Natural killer cell (primary cell): ENCODE data around the gene MZF1. TPM values are rescaled to one million over a fixed set of nuclear protein-coding genes. Genes with fewer than 3 reads are reported as not detected.

ENCODE experiments used
- ATAC-seq, 3 donors: fragments of 150-1000 bp in 2 of 3; fragments of 200-7000 bp in 1 of 3; cut with Tn5 transposase; 1 replicate in 1 of 3; 2 replicates in 2 of 3; pipeline ENCODE4 v1.10.0; 2021; ENCODE audit warnings: mild to moderate bottlenecking in 2 of 3, moderate library complexity in 2 of 3
- DNase-seq, 2 donors: peaks; one replicate each; pipeline versions ENCODE4 v3.0.0 to v3.0.0-alpha.2; 2013 to 2021; ENCODE audit warnings: mixed read lengths in 1 of 2
- H3K27ac ChIP-seq: one replicate; pipeline ENCODE4 v1.5.1; 2013; ENCODE audit warnings: mild to moderate bottlenecking, low read length
- H3K27me3 ChIP-seq: one replicate; pipeline ENCODE4 v1.6.1; 2013; ENCODE audit warnings: low read length; ENCODE audit not compliant: control insufficient read depth, insufficient read depth
- H3K36me3 ChIP-seq: one replicate; pipeline ENCODE4 v1.6.1; 2013; ENCODE audit warnings: low read length; ENCODE audit not compliant: control insufficient read depth, insufficient read depth
- H3K4me1 ChIP-seq: one replicate; pipeline ENCODE4 v1.6.1; 2013; ENCODE audit warnings: low read length; ENCODE audit not compliant: control insufficient read depth, insufficient read depth
- H3K4me3 ChIP-seq: one replicate; pipeline ENCODE4 v1.5.1; 2013; ENCODE audit warnings: low read length
- H3K9me3 ChIP-seq: one replicate; pipeline ENCODE4 v1.6.1; 2013; ENCODE audit warnings: low read length; ENCODE audit not compliant: control insufficient read depth, insufficient read depth
- H3K27ac Mint-ChIP-seq, 2 donors: one replicate each; pipeline ENCODE4 v1.8.0; 2022; ENCODE audit warnings: mild to moderate bottlenecking in 2 of 2, mixed read lengths in 2 of 2, moderate library complexity in 1 of 2
- H3K27me3 Mint-ChIP-seq, 2 donors: one replicate each; pipeline ENCODE4 v1.8.0; 2022; ENCODE audit warnings: low read depth in 2 of 2, mixed read lengths in 2 of 2
- H3K36me3 Mint-ChIP-seq: one replicate; pipeline ENCODE4 v1.8.0; 2022; ENCODE audit warnings: mixed read lengths
- H3K4me1 Mint-ChIP-seq, 2 donors: one replicate each; pipeline ENCODE4 v1.8.0; 2022; ENCODE audit warnings: mixed read lengths in 2 of 2
- H3K4me3 Mint-ChIP-seq: one replicate; pipeline ENCODE4 v1.8.0; 2022; ENCODE audit warnings: mild to moderate bottlenecking, moderate library complexity, mixed read lengths
- H3K9me3 Mint-ChIP-seq, 2 donors: one replicate each; pipeline ENCODE4 v1.8.0; 2022; ENCODE audit warnings: mixed read lengths in 2 of 2
- CTCF ChIP-seq: fragments of 200-600 bp; IDR thresholded peaks from one replicate; pipeline ENCODE4 v1.8.0; 2022; ENCODE audit warnings: antibody characterized with exemption
- WGBS: methylation state at CpG from one replicate; pipeline ENCODE4 v1.1.7; 2013; ENCODE audit warnings: missing lambda C conversion rate; ENCODE audit not compliant: insufficient coverage; 5-methylcytosine and 5-hydroxymethylcytosine counted together
- intact Hi-C: fragments of 100-400 bp; cut with micrococcal nuclease; formaldehyde crosslinking; loops from one replicate; pipeline ENCODE4 v1.14.2; 2022
- total RNA-seq, 4 donors: library from RNA; stranded (reverse); fragments of 120-200 nt in 1 of 4; gene quantifications; one replicate each; pipeline versions ENCODE4 v1.2.3 to v1.2.4, GENCODE V29; 2013 to 2022

The MZF1 gene
- total RNA-seq, 3 donors from 2014 or later (not counting 1 experiment from before 2014, with no cell fraction given): 24.9 to 40.1 (median 37.3) TPM

- H3K9me3 Mint-ChIP-seq: no peaks in the 10 kb centered on the region
- ATAC-seq: no peak
- no peak for DNase-seq
- peak overlapping the region; percentile 95 for H3K4me3 Mint-ChIP-seq
- peaks cover 38 to 71% of the 10 kb centered on the region in 2 donors for H3K4me1 Mint-ChIP-seq
- peak overlapping the region; percentile 99 for H3K27ac Mint-ChIP-seq
- Histone ChIP-seq H3K36me3 (peaks cover 44% of the 10 kb centered on the region), H3K4me1 (peaks cover 54% of the 10 kb centered on the region), H3K4me3 (peak overlapping the region; percentile 99), H3K9me3 (no peaks in the 10 kb centered on the region), H3K27me3 (no peaks in the 10 kb centered on the region), H3K27ac (peak overlapping the region; percentile 98)
- no peak for TF ChIP-seq CTCF
- WGBS: 47% methylated on average over 4 of the region's 4 CpGs
- no peaks in the 10 kb centered on the region for H3K27me3 Mint-ChIP-seq
- no peaks in the 10 kb centered on the region for H3K36me3 Mint-ChIP-seq
- intact Hi-C loops: loop anchor here (1.0 kb wide), 1 partner anchor 11 kb away; the partner anchor contains the start of gene TRIM28
These were observed 17.7 kb downstream of the MZF1 start for GRCh38 chr19:58555369-58555885.

DNA sequence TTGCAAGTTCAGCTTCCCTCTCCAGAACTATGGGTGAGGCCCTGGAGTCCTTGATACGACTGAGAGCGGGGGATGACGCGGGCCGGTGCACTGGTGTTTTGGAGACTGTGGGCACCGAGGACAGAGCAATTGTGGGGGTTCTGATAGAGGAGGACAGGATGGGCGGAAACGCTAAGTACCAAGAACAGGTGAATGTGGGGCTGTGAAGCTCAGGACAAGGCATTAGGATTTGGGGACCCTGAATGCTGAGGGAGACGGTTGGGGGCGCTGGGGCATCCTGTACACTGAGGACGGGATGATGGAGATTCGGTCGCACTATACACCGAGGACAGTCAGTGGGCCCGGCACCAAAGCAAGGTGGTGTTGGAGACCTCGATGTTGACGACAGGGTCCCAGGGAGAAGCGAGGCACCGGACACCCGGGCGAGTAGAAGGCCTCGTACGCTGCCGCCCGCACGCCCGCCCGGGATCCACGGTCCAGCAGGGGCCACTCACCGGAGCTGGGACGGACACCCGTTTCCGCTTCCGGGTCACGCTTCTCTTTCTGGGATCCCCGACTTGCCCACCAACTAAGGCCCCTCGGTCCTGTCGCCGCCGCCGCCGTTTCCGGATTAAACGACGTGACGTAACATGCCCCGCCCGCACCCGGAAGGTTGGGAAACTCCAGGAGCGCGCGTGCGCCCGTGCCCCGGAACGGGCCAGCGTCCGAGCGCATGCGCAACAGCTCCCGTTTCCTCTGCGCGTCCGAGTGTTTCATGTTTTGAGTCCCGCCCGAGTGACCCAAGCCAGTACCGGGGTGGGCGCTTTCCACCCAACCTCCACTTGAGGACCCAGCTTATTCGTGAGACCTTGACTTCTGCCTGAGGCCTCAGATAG is 18.4 kb downstream of the MZF1 start, which contains the start of gene CHMP2A:
CHMP2A (minus strand) TSS at position 612 of the 875 bp plus-strand sequence. CDS start 893 bp downstream, outside the sequence.
- no peak for TF ChIP-seq CTCF
- Mint-ChIP-seq H3K36me3 (no peaks in the 10 kb centered on the region), H3K9me3 (no peaks in the 10 kb centered on the region), H3K4me3 (peak within 1 kb of the TSS; percentile 98), H3K27me3 (no peaks in the 10 kb centered on the region), H3K4me1 (peaks cover 38 to 65% of the 10 kb centered on the region in 2 donors), H3K27ac (peak within 1 kb of the TSS; percentile 99)
- Histone ChIP-seq H3K27me3 (no peaks in the 10 kb centered on the region), H3K9me3 (no peaks in the 10 kb centered on the region), H3K4me1 (peaks cover 50% of the 10 kb centered on the region), H3K36me3 (peaks cover 51% of the 10 kb centered on the region), H3K27ac (peak within 1 kb of the TSS; percentile 98), H3K4me3 (peak within 1 kb of the TSS; percentile 99)
- intact Hi-C loops: loop anchor here (1.0 kb wide), 1 partner anchor 10 kb away; the partner anchor contains the start of gene TRIM28
- ATAC-seq (peak; percentile 44 to 62 (median 50)), DNase-seq (peak; percentile 98)
- under 1% methylated on average over 69 of the region's 69 CpGs for WGBS

- peak overlapping the region; percentile 99 for H3K4me3 ChIP-seq
- no peaks in the 10 kb centered on the region for H3K27me3 Mint-ChIP-seq
- DNase-seq: no peak
- no peaks in the 10 kb centered on the region for H3K9me3 Mint-ChIP-seq
- H3K9me3 ChIP-seq: no peaks in the 10 kb centered on the region
- peaks cover 58% of the 10 kb centered on the region for H3K36me3 ChIP-seq
- peak overlapping the region; percentile 95 for H3K4me3 Mint-ChIP-seq
- peaks cover 34 to 58% of the 10 kb centered on the region in 2 donors for H3K4me1 Mint-ChIP-seq
- H3K27ac Mint-ChIP-seq: peak overlapping the region; percentile 99
- intact Hi-C loops: no loop called here
- no peaks in the 10 kb centered on the region for H3K36me3 Mint-ChIP-seq
- ATAC-seq: no peak
- peak overlapping the region; percentile 98 for H3K27ac ChIP-seq
- H3K27me3 ChIP-seq: no peaks in the 10 kb centered on the region
- peaks cover 43% of the 10 kb centered on the region for H3K4me1 ChIP-seq
- no peak for TF ChIP-seq CTCF
- 54% methylated on average over 18 of the region's 18 CpGs for WGBS
These were observed 19.2 kb downstream of the MZF1 start for GRCh38 chr19:58553799-58554493.
